GM19099 (cell line): Measurements from ENCODE around the gene ALPP.

ENCODE experiments used
- POLR2A ChIP-seq: IDR thresholded peaks from 3 replicates; pipeline ENCODE4 v1.6.1; 2011; ENCODE audit warnings: low read depth; ENCODE audit not compliant: insufficient read length; ENCODE audit errors: extremely low read depth

Gene ALPP

DNA sequence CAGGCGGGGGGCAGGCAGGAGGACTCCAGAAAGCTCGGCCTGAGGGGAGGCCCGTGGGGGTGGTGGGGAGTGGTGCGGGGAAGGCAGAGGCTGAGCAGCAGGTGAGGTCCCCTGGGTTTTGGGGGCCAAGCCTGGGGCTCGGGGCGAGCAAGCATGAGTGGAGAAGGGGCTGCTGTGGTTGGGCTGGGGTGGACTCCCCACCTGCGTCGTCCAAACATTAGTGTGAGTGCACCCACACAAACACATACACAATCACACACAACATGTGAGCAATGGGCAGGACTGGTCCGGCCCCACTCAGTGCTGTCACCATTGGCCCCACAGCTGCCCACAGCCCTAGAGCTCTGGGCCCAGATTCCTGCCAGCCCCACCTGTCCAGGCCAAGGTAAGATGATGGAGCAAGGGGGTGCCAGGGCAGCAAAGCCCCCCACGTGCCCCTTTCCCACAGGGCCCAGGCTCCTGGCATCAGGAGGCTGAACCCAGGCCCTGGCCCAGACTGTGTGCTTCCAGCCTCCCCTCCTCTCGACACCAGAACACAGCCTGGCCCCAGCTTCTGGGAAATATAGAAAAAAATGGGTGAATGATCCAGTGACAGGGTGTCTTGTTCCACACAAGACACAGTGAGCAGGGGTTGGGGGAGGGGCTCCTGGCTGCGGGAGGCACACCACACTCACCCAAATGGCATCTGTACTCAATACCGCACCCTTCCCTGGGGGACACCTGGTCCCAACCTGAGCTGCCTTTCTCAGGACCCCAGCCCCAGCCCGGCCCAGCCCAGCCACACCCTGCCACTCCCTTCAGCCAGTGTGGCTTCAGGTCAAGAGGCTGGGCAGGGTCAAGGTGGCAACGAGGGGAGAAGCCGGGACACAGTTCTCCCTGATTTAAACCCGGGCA lies 463 bp upstream of the ALPP start:
- no peak for TF ChIP-seq POLR2A

DNA sequence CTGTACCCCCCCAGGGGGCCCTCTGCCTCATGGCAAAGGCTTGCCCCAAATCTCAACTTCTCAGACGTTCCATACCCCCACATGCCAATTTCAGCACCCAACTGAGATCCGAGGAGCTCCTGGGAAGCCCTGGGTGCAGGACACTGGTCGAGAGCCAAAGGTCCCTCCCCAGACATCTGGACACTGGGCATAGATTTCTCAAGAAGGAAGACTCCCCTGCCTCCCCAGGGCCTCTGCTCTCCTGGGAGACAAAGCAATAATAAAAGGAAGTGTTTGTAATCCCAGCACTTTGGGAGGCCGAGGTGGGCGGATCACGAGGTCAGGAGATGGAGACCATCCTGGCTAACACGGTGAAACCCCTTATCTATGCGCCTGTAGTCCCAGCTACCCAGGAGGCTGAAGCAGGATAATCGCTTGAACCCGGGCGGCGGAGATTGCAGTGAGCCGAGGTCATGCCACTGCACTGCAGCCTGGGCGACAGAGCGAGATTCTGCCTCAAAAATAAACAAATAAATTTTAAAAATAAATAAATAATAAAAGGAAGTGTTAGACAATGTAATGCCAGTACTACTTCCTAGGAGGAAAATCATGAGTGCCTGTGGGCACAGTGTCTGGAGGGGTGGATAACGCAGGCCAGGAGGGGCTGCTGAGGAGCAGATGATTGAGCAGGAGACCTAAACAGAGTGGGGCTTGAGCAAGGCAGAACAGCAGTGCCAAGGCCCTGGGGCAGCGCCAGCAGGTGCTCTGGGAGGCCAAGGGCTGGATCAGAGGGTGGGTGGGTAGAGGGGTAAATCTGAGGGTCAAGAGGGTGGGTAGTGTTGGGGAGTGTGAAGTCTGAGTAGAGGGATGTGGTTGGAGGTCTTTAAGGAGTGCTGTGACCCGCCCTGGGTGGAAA lies 4.0 kb downstream of the ALPP start:
- TF ChIP-seq POLR2A: no peak

- TF ChIP-seq POLR2A: no peak
Measured at GRCh38 chr2:232384466-232384865, 5.9 kb downstream of the ALPP start.

DNA sequence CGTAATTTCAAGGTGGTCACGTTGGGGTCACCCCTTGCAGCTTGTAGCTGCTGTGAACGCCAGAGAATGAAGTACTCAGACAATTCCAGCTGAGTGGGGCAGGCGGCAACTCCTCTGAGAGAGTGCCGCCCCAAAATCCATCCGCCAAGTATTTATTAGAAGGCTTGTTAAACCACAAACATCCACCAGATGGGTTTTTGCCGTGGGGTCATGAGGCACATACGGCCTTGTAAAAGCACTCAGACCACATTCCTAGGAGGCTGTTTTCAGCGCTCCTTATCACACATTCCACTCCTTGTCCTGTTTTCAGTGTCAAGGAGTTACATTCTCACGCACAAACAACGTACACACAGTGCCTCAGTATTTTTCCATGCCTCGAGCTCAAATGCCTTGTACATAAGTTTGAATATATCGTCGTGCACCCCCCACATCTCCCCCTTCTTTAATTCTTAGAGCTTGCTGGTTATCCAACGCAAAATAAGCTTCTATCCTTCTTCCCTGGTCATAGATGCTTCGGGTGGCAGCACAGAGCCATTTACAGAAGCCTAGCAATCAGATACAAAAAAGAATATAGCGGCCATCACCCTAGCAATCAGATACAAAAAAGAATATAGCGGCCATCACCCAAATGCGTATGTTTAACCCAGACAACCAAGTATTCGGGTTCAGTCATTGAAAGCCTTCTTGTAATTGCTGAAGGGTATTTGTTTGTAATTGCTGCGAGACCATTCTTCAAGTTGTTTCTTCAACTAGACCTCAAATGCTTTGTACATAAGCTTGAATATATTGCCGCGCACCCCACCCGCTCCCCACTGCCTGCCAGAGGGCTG lies 7.3 kb downstream of the ALPP start:
- no peak for TF ChIP-seq POLR2A

DNA sequence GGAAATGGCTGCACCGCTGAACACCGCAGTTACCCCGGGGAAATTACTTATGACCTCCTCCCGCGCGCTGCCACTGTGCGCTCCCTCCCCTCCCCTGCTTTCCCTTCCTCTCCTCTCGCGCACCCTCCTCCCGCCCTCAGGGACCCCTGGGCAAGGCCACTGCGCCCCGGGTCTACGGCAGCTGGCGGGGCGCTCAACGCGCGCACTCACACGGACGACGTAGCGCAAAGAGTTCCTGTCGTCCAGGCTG lies 7.9 kb downstream of the ALPP start:
- TF ChIP-seq POLR2A: no peak

GRCh38 chr2:232386740-232387450 lies 8.3 kb downstream of the ALPP start:
- TF ChIP-seq POLR2A: no peak

DNA sequence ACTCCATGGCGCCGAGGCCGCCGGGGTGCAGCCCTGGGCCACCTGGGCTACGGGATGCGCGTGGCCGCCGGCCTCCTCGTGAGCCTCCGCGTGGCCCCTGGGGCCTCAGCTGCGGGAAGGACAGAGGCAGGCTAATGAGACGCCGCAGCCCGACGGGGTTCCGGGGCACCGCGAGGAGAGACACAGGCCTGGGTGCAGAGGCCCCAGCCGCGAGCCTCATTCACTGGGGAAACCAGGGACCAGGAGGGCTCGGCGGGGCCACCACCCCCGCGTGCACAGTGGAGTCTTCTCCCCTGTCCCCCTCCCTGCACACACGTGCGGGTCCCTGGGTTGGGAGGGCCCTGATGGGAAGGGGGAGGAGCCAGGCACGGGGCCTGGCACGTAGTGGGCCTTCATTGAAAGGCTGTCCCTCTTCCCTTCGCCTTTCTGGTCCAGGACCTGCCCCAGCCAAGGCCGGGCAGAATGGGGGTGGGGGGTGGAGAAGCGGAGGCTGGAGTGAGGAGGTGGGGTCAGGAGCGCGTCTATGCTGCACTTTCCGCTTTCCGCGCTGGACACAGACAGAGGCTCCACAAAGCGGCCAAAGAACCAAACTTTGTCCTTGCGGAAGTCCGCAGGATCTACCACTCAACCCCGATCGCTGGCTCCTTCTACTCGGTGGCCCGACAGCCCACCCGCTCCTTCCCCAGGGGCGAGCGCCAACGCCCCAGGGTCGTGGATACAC lies 9.1 kb downstream of the ALPP start:
- TF ChIP-seq POLR2A: no peak

GRCh38 chr2:232388324-232388891 lies 9.9 kb downstream of the ALPP start:
- no peak for TF ChIP-seq POLR2A

- TF ChIP-seq POLR2A: no peak
Measured at GRCh38 chr2:232389327-232389726, 10.8 kb downstream of the ALPP start.

- TF ChIP-seq POLR2A: no peak
Measured at GRCh38 chr2:232390661-232391060, 12.1 kb downstream of the ALPP start.

GRCh38 chr2:232393556-232393955 lies 15.0 kb downstream of the ALPP start:
- TF ChIP-seq POLR2A: no peak

- TF ChIP-seq POLR2A: no peak
Measured at GRCh38 chr2:232395586-232395985, 17.0 kb downstream of the ALPP start.

GRCh38 chr2:232396683-232397082 lies 18.1 kb downstream of the ALPP start:
- no peak for TF ChIP-seq POLR2A
